Posterior cingulate gyrus (tissue), 11 donors: ENCODE data around the gene FGD1.

ENCODE experiments used
- DNase-seq, 10 donors: peaks; one replicate each; pipeline versions ENCODE4 v3.0.0 to v3.0.0-alpha.2; 2020 to 2021; ENCODE audit warnings: mixed read lengths in 3 of 10
- intact Hi-C: fragments of 100-400 bp; cut with DNase I; formaldehyde crosslinking; loops from one replicate; pipeline ENCODE4 v1.15.1; 2023

FGD1 gene

DNA sequence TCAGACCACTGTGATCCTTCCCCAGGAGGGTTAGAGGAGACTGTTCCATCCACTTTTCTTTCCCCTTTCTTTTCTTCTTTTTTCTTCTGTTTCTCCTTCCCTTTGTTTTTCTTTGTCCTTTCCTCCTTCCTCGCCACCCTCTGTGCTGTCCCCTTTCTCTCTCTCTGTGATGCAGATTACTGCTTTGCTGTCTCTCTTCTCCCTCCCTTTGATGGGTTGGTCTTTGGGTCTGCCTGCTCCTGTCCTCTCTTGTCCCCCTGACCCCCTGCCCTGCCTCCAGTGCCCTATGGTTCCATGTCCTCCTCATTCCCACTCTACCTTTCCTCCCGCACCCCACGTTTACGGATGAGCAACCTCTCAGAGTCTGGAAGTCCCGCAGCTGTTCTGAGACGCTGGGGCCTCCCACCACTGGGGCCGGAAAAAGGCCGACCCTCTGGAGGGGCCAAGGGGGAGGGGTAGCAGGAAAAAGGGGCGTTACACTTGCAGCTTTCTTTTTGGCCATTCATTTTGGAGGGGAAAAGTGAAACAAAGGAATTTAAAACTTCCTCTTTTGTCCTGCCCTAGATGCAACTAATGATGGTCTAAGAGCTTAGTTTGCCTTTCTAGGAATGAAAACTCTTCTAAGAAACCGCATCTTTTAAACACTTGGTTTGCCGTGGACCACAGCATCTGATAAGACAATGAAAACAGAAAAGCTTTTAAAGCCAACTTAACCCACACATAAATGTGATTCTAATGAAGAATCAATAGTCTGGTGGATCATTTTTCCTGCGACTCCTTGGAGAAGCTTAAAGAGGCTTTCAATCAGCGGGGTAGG, 80.3 kb downstream of the FGD1 start:
- DNase-seq: no peak
- intact Hi-C loops: no loop called here

DNA sequence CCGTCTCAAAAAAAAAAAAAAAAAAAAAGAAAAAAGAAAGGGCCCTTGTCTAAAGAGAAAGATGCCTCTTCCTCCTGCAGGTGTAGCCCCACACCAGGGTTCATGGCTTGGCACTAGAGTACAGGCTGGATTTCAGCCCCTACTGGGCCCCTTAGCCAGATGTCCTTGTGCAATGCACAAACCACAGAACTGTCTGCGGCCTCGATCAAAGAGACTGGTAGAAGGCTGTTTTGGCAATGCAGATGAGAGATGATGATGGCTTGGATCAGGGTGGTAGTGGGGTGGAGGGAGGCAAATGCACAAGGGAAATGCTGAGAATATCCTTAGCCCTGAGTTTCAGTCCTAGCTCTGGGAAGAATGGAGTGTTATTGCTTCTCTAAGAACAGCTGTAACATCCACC, 82.3 kb downstream of the FGD1 start:
- intact Hi-C loops: no loop called here
- DNase-seq: no peak

DNA sequence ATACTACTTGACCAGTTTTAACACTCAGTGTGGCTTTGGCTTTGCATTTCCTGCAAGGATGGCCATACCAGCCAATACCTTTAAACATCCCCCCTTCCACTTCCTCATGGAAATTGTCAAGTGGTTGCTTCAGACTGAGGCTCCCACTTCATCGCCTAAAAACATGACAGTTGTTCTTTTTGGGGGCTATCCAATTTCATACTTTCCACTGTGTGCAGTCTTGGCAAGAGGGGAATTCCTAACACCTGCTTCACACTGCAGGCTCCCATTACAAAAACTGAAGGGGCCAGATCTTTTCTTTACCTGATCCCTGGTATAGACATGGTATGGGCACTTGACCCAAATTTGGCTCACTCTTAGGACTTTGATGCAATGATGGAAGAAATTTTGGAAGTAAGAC, 84.3 kb downstream of the FGD1 start:
- DNase-seq: no peak
- intact Hi-C loops: no loop called here

DNA sequence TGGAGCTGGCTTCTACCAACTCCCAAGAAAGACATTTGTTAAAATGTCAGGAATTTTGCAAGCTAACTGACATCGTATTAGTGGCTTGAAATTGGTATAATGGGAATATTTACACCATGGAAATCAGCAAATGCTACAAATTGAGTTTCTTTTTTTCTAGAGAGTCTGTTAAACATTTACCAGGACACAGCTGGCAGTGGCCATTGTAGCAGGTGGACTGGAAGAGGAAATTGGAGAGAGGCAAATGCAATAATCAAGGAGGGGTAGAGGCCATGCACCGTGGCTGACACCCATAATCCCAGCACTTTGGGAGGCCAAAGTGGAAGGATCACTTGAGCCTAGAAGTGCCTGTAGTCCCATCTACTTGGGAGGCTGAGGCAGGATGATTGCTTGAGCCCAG, 88.8 kb downstream of the FGD1 start:
- intact Hi-C loops: no loop called here
- DNase-seq: no peak

DNA sequence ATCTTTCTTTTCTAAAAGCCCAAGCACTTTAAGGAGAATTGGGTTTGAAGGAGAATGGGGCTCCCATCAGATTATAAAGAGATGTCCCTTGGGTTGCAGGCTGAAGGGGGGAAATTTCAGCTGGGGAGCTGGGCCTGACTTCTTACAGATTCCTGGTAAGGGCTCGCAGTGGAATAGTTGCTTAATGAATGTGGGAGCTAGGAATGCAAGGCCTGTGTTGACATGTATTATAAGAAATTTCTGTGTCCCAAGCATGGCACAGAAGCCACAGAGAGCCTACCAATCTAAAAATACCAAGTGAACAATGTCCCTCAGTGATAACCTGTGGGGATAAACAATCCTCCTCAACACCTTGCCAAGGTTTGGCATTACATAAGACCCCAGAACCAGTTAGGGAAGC, 98.9 kb downstream of the FGD1 start:
- DNase-seq: no peak
- intact Hi-C loops: no loop called here
